OCI-LY1 (cell line): Measurements from ENCODE around the gene TAMALIN.

Experiments
- H2AFZ ChIP-seq: fragments of 200-600 bp; sonication (generic), shearing (Covaris generic); 2 replicates; pipeline ENCODE4 v1.6.0; 2014; ENCODE audit warnings: antibody characterized with exemption, mild to moderate bottlenecking, low read length
- H3F3A ChIP-seq: fragments of 200-600 bp; sonication (generic), shearing (Covaris generic); 2 replicates; pipeline ENCODE4 v1.6.0; 2014; ENCODE audit warnings: mild to moderate bottlenecking, antibody characterized with exemption, low read length, moderate library complexity; ENCODE audit not compliant: insufficient read depth
- H3K27ac ChIP-seq: fragments of 200-600 bp; sonication (generic); 2 replicates; pipeline ENCODE4 v1.5.1; 2014; ENCODE audit warnings: low read length, mixed run types, mild to moderate bottlenecking, low read depth; ENCODE audit not compliant: poor library complexity, severe bottlenecking
- H3K27me3 ChIP-seq: fragments of 200-600 bp; sonication (generic); 2 replicates; pipeline ENCODE4 v1.6.0; 2014; ENCODE audit warnings: antibody characterized with exemption, mild to moderate bottlenecking, low read length, moderate library complexity; ENCODE audit not compliant: insufficient read depth
- H3K36me3 ChIP-seq: fragments of 200-600 bp; sonication (generic); 2 replicates; pipeline ENCODE4 v1.6.1; 2014; ENCODE audit warnings: mild to moderate bottlenecking, antibody characterized with exemption, low read length, moderate library complexity, mixed read lengths; ENCODE audit not compliant: insufficient read depth
- H3K4me1 ChIP-seq: fragments of 200-600 bp; sonication (generic); 2 replicates; pipeline ENCODE4 v1.5.1; 2014; ENCODE audit warnings: mild to moderate bottlenecking, low read length, moderate library complexity; ENCODE audit not compliant: insufficient read depth, severe bottlenecking
- H3K4me2 ChIP-seq: fragments of 200-600 bp; sonication (generic), shearing (Covaris generic); 2 replicates; pipeline ENCODE4 v1.6.1; 2014; ENCODE audit warnings: low read length
- H3K4me3 ChIP-seq: fragments of 200-600 bp; sonication (generic); 2 replicates; pipeline ENCODE4 v1.5.1; 2014; ENCODE audit warnings: low read length, low read depth, mild to moderate bottlenecking, mixed read lengths; ENCODE audit not compliant: poor library complexity, severe bottlenecking
- H3K79me2 ChIP-seq: fragments of 200-600 bp; shearing (Covaris generic); 2 replicates; pipeline ENCODE4 v1.6.1; 2016; ENCODE audit warnings: mixed run types, low read length, mixed read lengths; ENCODE audit not compliant: insufficient read depth
- H3K9ac ChIP-seq: fragments of 200-600 bp; sonication (generic), shearing (Covaris generic); 2 replicates; pipeline ENCODE4 v1.6.1; 2014; ENCODE audit warnings: mild to moderate bottlenecking, low read length, mixed read lengths
- H3K9me2 ChIP-seq: fragments of 200-600 bp; sonication (generic), shearing (Covaris generic); 2 replicates; pipeline ENCODE4 v1.6.1; 2014; ENCODE audit warnings: low read depth, mild to moderate bottlenecking, low read length, mixed read lengths
- H3K9me3 ChIP-seq: fragments of 200-600 bp; shearing (Covaris generic); 2 replicates; pipeline ENCODE4 v1.6.1; 2014; ENCODE audit warnings: low read length, mixed read lengths
- H4K20me1 ChIP-seq: fragments of 200-600 bp; sonication (generic), shearing (Covaris generic); 2 replicates; pipeline ENCODE4 v1.6.0; 2016; ENCODE audit warnings: mild to moderate bottlenecking, low read length; ENCODE audit not compliant: insufficient read depth
- EZH2 ChIP-seq: fragments of 200-600 bp; sonication (generic), shearing (Covaris generic); IDR thresholded peaks from 2 replicates; pipeline ENCODE4 v1.8.0; 2017; ENCODE audit warnings: borderline replicate concordance, mixed run types, mild to moderate bottlenecking, antibody characterized with exemption, low read length, moderate library complexity, mixed read lengths
- TF ChIP-seq, protein P1 (sequence below): fragments of 200-600 bp; sonication (generic), shearing (Covaris generic); IDR thresholded peaks from 2 replicates; pipeline ENCODE4 v1.5.1; 2017; ENCODE audit warnings: mild to moderate bottlenecking, antibody characterized with exemption, low read length, moderate library complexity, mixed read lengths

Gene TAMALIN

DNA sequence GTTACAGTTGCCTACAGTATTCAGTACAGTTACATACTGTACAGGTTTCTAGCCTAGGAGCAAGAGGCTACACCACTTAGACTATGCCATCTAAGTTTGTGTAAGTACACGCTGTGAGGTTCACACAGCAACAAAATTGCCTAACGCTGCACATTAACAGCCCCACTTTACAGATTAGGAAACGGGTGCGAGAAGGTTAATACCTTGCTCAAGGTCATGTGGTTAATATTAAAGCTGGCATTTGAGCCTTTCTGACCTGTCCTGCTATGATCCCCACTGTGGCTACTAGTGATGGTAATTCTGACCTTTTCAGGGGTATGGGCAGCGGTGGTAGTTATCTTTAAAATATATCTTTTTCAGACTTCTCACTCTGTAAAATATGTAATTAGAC is 34.3 kb upstream of the TAMALIN start:
- Histone ChIP-seq H3K36me3 (peaks cover 14% of the 10 kb centered on the region; the same call in 1 of the 2 replicates), H3K9ac (no peak overlapping the region), H3K4me2 (no peak overlapping the region), H3K4me3 (no peak overlapping the region), H3K4me1 (no peaks in the 10 kb centered on the region), H3K27ac (no peak overlapping the region), H2AFZ (no peak overlapping the region), H4K20me1 (no peaks in the 10 kb centered on the region; the same call in none of the 2 replicates), H3K27me3 (no peaks in the 10 kb centered on the region), H3F3A (no peaks in the 10 kb centered on the region), H3K9me3 (no peaks in the 10 kb centered on the region), H3K79me2 (no peaks in the 10 kb centered on the region), H3K9me2 (no peaks in the 10 kb centered on the region)
- TF ChIP-seq EZH2: no peak
- TF ChIP-seq, protein P1, sequence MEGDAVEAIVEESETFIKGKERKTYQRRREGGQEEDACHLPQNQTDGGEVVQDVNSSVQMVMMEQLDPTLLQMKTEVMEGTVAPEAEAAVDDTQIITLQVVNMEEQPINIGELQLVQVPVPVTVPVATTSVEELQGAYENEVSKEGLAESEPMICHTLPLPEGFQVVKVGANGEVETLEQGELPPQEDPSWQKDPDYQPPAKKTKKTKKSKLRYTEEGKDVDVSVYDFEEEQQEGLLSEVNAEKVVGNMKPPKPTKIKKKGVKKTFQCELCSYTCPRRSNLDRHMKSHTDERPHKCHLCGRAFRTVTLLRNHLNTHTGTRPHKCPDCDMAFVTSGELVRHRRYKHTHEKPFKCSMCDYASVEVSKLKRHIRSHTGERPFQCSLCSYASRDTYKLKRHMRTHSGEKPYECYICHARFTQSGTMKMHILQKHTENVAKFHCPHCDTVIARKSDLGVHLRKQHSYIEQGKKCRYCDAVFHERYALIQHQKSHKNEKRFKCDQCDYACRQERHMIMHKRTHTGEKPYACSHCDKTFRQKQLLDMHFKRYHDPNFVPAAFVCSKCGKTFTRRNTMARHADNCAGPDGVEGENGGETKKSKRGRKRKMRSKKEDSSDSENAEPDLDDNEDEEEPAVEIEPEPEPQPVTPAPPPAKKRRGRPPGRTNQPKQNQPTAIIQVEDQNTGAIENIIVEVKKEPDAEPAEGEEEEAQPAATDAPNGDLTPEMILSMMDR: no peak

DNA sequence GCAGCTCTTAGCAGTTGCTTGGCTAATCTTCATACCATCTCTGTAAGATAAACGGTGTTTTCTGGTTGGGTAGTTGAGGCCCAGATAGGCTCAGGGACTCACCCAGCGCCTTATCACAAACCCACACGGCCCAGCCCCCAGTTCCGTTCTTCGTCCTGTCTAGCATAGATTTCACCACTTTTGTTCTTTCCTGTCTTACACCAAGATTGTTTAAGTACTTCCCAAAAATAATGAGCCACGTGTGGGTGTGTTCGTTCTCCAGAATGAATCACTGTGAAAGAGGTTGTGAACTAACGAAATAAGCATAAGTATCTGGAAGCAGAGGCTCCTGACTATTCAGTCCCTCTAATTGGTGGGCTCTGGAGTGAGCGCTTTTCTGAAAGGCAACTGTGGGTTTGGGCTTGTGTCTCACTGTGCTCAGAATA is 33.9 kb upstream of the TAMALIN start:
- H3K36me3 ChIP-seq: peaks cover 14% of the 10 kb centered on the region; the same call in 1 of the 2 replicates
- no peak overlapping the region for H3K4me3 ChIP-seq
- H3K4me2 ChIP-seq: no peak overlapping the region
- H3K27ac ChIP-seq: no peak overlapping the region
- H3K27me3 ChIP-seq: no peaks in the 10 kb centered on the region
- H2AFZ ChIP-seq: no peak overlapping the region
- H3K79me2 ChIP-seq: no peaks in the 10 kb centered on the region
- no peaks in the 10 kb centered on the region for H3F3A ChIP-seq
- no peak overlapping the region for H3K9ac ChIP-seq
- H4K20me1 ChIP-seq: no peaks in the 10 kb centered on the region; the same call in none of the 2 replicates
- H3K9me2 ChIP-seq: no peaks in the 10 kb centered on the region
- TF ChIP-seq EZH2: no peak
- TF ChIP-seq, protein P1: no peak
- H3K9me3 ChIP-seq: no peaks in the 10 kb centered on the region
- no peaks in the 10 kb centered on the region for H3K4me1 ChIP-seq

DNA sequence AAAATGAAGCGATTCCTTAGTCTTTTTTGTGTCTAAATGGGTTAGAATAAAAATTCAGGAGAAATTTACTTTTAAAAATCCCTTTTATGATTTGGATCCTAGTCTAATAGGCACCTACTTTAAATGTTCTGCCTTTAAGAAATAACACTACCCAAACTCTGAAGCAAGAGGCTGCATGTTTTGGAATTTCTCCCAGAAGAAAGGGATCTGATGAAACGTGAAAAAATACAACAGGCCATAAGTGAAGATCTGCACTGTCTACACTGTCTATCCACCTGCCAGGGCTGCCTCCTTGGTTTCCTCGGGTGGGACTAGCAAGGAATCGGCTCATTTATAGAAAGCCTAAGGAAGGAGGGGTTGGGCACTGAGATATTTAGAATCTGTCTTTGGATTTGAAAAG is 33.2 kb upstream of the TAMALIN start:
- no peaks in the 10 kb centered on the region; the same call in none of the 2 replicates for H4K20me1 ChIP-seq
- H2AFZ ChIP-seq: no peak overlapping the region
- no peaks in the 10 kb centered on the region for H3K27me3 ChIP-seq
- H3K9ac ChIP-seq: no peak overlapping the region
- no peaks in the 10 kb centered on the region for H3K9me3 ChIP-seq
- TF ChIP-seq EZH2: no peak
- TF ChIP-seq, protein P1: no peak
- H3K9me2 ChIP-seq: no peaks in the 10 kb centered on the region
- H3K36me3 ChIP-seq: peaks cover 14% of the 10 kb centered on the region; the same call in 1 of the 2 replicates
- H3K79me2 ChIP-seq: no peaks in the 10 kb centered on the region
- no peak overlapping the region for H3K4me3 ChIP-seq
- no peak overlapping the region for H3K4me2 ChIP-seq
- H3K27ac ChIP-seq: no peak overlapping the region
- H3F3A ChIP-seq: no peaks in the 10 kb centered on the region
- no peaks in the 10 kb centered on the region for H3K4me1 ChIP-seq
